Panc1 (cell line): Measurements from ENCODE around the gene TNN. TPM values are rescaled to one million over a fixed set of nuclear protein-coding genes. Genes with fewer than 3 reads are reported as not detected.

Experiments
- ATAC-seq: fragments of 200-7000 bp; cut with Tn5 transposase; 2 replicates; pipeline ENCODE4 v1.9.1; 2020; ENCODE audit warnings: mild to moderate bottlenecking, moderate library complexity
- BruUV-seq: library from RNA; stranded (reverse); fragments of 400-500 nt; replicated peaks from 2 replicates; lab custom pipeline; 2021; lab: Mats Ljungman, UMichigan
- CTCF ChIA-PET: fragments of 300-600 bp; sonication (Branson Sonifier 250); formaldehyde crosslinking; loops from one replicate; lab custom pipeline; 2022; ENCODE audit warnings: antibody characterized with exemption; lab: Charles Lee
- POLR2A ChIA-PET: fragments of 300-600 bp; sonication (Branson Sonifier 250); formaldehyde crosslinking; loops from one replicate; lab custom pipeline; 2022; ENCODE audit warnings: antibody characterized with exemption; lab: Charles Lee
- DNase-seq: peaks from one replicate; pipeline ENCODE4 v3.0.0-alpha.2; 2010; ENCODE audit warnings: low read depth, low spot score
- H3K27ac ChIP-seq: 2 replicates; pipeline ENCODE4 v1.5.1; 2011; ENCODE audit warnings: mild to moderate bottlenecking, low read length, inconsistent platforms
- H3K27me3 ChIP-seq: fragments of 200-500 bp; sonication (Bioruptor generic); 2 replicates; pipeline ENCODE4 v1.6.0; 2014; ENCODE audit warnings: low read length, inconsistent platforms; ENCODE audit not compliant: control insufficient read depth, insufficient read depth
- H3K36me3 ChIP-seq: fragments of 200-500 bp; sonication (Bioruptor generic); 2 replicates; pipeline ENCODE4 v1.5.1; 2014; ENCODE audit warnings: inconsistent platforms, mild to moderate bottlenecking, low read length, moderate library complexity; ENCODE audit not compliant: control insufficient read depth, insufficient read depth
- H3K4me1 ChIP-seq: 2 replicates; pipeline ENCODE4 v1.5.1; 2011; ENCODE audit warnings: inconsistent platforms, mild to moderate bottlenecking, low read length, moderate library complexity; ENCODE audit not compliant: control insufficient read depth, insufficient read depth
- H3K4me3 ChIP-seq, 2 experiments: 2 replicates each; pipeline ENCODE4 v1.5.1; 2011 to 2012; ENCODE audit warnings: low read depth in 2 of 2, low read length in 2 of 2, mild to moderate bottlenecking in 2 of 2, inconsistent platforms in 1 of 2, moderate library complexity in 1 of 2
- H3K9me3 ChIP-seq: fragments of 200-500 bp; sonication (Bioruptor generic); 2 replicates; pipeline ENCODE4 v1.5.1; 2014; ENCODE audit warnings: low read depth, mild to moderate bottlenecking, inconsistent platforms, low read length, moderate library complexity; ENCODE audit not compliant: control insufficient read depth, insufficient read depth
- CTCF ChIP-seq: fragments of 450-650 bp; IDR thresholded peaks from 2 replicates; pipeline ENCODE4 v1.5.1; 2017; ENCODE audit warnings: mild to moderate bottlenecking
- POLR2AphosphoS5 ChIP-seq: IDR thresholded peaks from 2 replicates; pipeline ENCODE4 v1.6.1; 2012; ENCODE audit warnings: mild to moderate bottlenecking, low read depth, low read length, moderate library complexity
- REST ChIP-seq, 2 experiments: IDR thresholded peaks; 2 replicates each; pipeline ENCODE4 v1.6.1; 2011 to 2012; ENCODE audit warnings: low read depth in 2 of 2, control low read depth in 1 of 2, low read length in 1 of 2, mild to moderate bottlenecking in 1 of 2, moderate library complexity in 1 of 2; ENCODE audit not compliant: insufficient read depth in 1 of 2
- SIN3A ChIP-seq: IDR thresholded peaks from 2 replicates; pipeline ENCODE4 v1.6.1; 2012; ENCODE audit warnings: low read depth, mild to moderate bottlenecking, low read length, moderate library complexity, borderline replicate concordance; ENCODE audit not compliant: insufficient read depth
- TCF7L2 ChIP-seq: IDR thresholded peaks from 2 replicates; pipeline ENCODE4 v1.6.1; 2011; ENCODE audit warnings: mild to moderate bottlenecking, low read depth, low read length, inconsistent platforms
- in situ Hi-C: cut with HindIII; loops from 2 replicates; pipeline ENCODE4 v1.10.0; 2016; ENCODE audit warnings: low sequenced_read_pairs, low pct_unique_long_range_greater_than_20kb
- intact Hi-C: fragments of 100-400 bp; cut with micrococcal nuclease; formaldehyde crosslinking; loops from one replicate; pipeline ENCODE4 v1.10.0; 2022; ENCODE audit not compliant: unreplicated experiment
- total RNA-seq: library from RNA; stranded (reverse); gene quantifications from one replicate; pipeline ENCODE4 v1.2.1, GENCODE V29; 2021; ENCODE audit not compliant: unreplicated experiment

Gene TNN
- total RNA-seq, 1 experiment from 2014 or later = not detected

GRCh38 chr1:175129644-175129996, 62.0 kb downstream of the TNN start:
- Histone ChIP-seq H3K9me3 (no peaks in the 10 kb centered on the region), H3K4me3 (no peak overlapping the region), H3K4me1 (no peaks in the 10 kb centered on the region), H3K27me3 (peaks cover 2% of the 10 kb centered on the region; the same call in 1 of the 2 replicates), H3K27ac (no peak overlapping the region), H3K36me3 (no peaks in the 10 kb centered on the region)
- no TSS peak for BruUV-seq
- in situ Hi-C loops = no loop called here
- ATAC-seq (no peak), DNase-seq (no peak)
- ChIA-PET CTCF (no interaction called here), POLR2A (no interaction called here)
- TF ChIP-seq TCF7L2 = no peak
- no peak for TF ChIP-seq REST (IDR thresholded peaks at IDR 0.05; ENCODE audit: insufficient read depth in 1 of 2, low read depth in 2 of 2, low read length in 1 of 2)
- TF ChIP-seq CTCF = no peak
- TF ChIP-seq POLR2AphosphoS5 = no peak
- no peak for TF ChIP-seq SIN3A
- intact Hi-C loops = no loop called here

- in situ Hi-C loops (no loop called here), intact Hi-C loops (no loop called here)
- Histone ChIP-seq H3K36me3 (no peaks in the 10 kb centered on the region), H3K4me1 (no peaks in the 10 kb centered on the region), H3K9me3 (no peaks in the 10 kb centered on the region), H3K4me3 (no peak overlapping the region), H3K27me3 (peaks cover 5% of the 10 kb centered on the region; the same call in 1 of the 2 replicates), H3K27ac (no peak overlapping the region)
- BruUV-seq = no TSS peak
- TF ChIP-seq POLR2AphosphoS5 (no peak), TCF7L2 (no peak), CTCF (no peak), REST (IDR thresholded peaks at IDR 0.05; ENCODE audit: insufficient read depth in 1 of 2, low read depth in 2 of 2, low read length in 1 of 2) (no peak), SIN3A (no peak)
- ChIA-PET CTCF (no interaction called here), POLR2A (no interaction called here)
- ATAC-seq (no peak), DNase-seq (no peak)
Measured at GRCh38 chr1:175129997-175130648, 62.5 kb downstream of the TNN start.
